ENCODE data around the gene ABR.

ABR gene

DNA sequence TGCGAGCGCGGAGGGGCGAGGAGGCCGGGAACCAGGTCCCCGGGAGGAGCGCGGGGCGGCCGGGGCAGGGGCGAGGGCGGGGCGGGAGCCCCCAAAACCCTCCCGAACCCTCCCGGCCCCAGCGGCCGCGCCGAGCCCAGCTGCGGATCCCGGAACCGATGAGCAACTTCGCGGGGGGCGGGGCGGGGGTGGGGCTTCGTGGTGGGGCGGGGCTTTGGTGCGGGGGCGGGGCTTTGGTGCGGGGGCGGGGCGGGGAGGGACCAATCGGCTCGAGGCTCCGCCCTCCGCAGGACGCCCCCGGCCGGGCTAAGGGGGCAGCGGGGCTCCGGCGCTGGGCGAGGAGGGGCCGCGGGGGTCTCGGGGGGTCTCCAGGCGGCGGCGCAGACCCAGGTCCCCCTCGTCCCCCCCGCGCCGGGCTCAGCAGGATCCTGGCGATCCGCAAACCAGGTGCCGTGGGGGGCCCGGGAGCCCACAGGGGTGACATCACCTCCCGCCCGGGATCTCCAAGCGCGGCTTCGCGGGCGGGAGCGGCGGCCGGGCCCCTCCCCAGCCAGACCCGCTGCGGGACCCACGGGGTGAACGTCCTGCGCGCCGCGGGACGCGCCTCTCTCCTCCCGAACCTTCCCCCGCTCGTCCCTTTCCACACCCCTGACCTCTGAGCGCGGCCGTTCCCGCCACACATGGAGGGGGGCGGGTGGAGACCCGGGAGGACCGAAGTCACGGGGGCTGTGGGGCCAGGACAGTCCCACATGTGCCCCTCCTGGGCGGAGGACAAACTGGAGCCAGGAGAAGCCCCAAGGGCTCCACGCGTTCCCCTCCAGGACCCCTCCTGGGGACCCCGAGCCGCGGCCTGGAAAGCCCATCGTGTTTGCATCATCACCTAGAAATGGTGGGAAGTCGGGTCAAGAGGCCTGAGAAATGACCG is at the start of gene ABR:
Gene ABR, minus strand, starts transcription at position 164 of the 925 bp plus-strand sequence. CDS start 254 bp downstream, outside the sequence.
- DNase-seq = peak in 40 of 58 donors; percentile 20 to 85 (median 59)

DNA sequence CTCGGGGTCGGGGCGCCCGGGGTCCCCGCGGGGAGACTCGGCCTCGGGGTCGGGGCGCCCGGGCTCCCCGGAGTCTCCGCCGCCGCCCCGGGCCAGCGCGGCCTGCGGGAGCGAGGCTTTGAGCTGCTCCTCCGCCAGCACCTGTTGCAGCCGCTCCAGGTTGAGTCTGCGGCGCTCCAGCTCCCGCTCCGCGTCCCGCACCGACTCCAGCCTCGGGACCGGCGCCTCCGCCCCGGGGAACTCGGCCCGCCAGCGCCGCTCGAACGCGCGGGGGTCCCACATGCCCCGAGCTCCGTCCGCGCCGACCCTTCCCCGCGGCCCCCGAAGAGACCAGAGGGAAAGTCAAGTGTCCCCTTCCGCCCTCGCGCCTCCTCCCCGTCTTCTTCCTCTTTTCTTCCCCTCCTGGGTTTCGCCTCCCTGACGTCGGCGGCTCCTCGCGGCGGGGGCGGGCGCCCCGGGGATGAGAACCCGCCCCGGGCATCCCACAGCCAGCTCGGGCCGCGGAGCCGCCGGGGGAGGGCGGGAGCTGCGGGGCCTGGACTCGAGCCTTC is 49.6 kb upstream of the ABR start:
- peak in 18 of 58 donors; percentile 2 to 35 (median 14) for DNase-seq

DNA sequence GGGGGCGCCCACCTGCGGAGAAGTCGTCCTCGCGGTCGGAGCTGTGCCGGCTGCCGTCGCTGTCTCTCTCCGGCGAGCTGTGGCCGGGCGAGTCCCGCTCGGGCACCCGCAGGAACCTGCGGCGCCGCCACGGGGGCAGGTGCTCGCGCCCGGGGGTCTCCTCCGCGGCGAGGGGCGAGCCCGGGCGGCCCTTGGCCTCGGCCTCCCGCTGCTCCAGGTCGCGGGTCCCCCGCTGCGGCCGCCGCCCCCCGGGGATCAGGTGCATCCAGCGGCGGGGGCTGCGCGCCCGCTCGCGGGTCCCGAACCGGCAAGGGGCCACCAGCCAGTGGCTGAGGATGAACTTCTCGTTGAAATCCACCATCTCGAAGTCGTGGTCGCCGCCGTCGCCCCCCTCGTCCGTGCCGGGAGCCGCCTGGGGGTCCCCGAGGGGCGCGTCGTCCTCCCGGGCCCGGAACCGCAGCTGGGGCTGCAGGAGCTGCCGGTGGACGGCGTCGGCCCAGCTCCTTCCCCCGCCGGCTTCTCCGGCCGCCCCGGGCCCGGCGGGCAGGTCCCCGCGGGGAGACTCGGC is 49.1 kb upstream of the ABR start:
- no peak for DNase-seq

DNA sequence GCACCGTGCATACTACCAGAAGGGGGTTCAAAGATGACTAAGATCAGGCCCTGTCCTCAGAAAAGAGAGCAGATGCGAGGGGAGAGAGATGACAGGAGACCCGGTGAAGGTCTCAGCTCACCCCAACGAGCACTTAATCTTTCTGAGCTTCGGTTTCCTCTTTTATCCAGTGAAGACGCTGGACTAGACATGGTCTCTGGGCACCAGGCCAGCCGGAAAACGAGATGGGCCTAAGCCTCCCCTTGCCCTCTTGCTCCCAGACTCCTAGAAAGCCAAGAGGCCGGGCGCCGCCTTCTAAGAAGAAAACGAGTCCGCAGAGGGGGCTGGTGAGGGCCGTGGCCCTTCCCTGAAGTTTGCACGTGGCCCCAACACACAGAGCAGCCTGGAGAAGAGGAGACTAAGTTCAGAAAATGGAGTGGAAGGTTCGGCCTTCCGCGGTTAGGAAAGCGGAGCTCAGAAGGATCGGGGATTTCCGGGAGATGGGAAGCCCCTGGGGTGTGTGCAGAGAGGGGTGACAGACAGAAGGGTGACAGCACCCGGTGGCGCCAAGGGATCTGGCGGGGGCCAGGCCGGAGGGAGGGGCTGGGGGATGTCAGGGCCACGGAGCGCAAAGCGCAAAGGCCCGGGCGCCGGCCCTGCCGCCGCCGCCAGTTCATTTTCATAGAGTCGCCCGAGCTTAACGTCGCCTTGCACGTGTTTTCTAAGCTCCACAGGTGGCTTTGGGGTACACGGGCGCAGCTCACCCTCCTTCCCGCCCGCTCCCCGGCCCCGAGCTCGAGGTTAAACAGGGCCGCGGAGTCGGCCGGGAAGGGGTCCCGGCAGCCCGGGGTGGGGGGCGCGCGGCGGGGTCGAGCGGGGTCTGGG is 48.4 kb upstream of the ABR start:
- no peak for DNase-seq

DNA sequence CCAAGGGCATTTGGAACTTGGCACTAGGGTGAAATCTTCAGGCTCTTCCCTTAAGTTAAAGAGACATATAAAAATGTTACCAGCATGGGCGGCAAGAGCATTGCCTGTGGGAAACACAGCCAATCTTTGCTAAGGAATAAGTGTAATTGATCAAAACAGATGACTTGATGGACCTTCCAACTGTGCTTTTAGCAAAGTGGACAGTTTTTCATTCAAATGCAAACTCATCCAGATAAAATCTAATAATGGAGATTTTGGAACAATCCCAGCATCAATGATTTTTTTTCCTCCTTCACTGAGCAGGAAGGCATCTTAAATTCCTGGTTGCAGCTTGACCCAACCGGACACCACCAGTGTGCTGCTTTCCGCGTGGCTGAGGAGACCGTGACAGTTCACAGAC is 47.6 kb upstream of the ABR start:
- DNase-seq = no peak

DNA sequence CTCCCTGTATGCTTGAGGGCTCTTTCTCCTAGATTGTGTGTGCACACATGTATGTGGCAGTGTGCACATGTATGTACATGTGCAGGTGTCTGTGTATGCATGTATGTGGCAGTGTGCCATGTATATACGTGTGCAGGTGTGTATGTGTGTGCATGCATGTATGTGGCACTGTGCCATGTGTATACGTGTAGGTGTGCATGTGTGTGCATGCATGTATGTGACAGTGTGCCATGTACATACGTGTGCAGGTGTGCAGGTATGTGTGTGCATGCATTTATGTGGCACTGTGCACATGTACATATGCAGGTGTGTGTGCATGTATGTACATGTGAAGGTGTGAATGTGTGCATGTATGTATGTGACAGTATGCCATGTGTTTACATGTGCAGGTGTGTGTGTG is 46.5 kb upstream of the ABR start:
- no peak for DNase-seq

DNA sequence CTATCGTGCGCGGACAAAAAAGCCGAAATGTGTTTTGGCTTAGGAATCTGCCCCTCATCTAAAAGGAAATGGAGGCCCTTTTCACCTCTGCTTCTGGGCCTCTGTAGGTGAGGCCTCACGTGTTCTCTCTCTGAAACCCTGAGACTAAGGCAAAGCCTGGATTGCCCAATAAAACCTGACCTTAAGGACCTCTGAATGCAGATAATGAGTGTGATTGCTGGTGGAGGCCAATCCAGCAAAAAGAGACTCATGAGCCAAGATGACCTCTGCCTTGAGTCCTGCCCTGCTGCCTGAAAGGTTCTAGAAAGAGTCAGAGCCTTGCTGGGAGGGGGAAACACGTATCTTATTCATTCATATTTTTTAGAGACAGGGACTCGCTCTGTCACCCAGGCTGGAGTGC is 44.5 kb upstream of the ABR start:
- no peak for DNase-seq

DNA sequence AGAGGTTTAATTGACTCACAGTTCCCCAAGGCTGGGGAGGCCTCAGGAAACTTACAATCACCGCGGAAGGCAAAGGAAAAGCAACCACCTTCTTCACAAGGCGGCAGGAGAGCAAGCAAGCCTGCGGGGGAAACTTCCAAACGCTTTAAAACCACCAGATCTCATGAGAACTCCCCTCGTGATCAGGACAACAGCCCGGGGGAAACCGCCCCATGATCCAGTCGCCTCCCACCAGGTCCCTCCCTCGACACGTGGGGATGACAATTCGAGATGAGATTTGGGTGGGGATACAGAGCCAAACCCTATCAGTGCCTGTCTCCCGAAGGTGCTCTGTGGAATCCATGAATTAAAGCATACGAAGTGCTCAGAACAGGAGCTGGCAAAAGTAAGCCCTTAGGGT is 43.9 kb upstream of the ABR start:
- DNase-seq = no peak

DNA sequence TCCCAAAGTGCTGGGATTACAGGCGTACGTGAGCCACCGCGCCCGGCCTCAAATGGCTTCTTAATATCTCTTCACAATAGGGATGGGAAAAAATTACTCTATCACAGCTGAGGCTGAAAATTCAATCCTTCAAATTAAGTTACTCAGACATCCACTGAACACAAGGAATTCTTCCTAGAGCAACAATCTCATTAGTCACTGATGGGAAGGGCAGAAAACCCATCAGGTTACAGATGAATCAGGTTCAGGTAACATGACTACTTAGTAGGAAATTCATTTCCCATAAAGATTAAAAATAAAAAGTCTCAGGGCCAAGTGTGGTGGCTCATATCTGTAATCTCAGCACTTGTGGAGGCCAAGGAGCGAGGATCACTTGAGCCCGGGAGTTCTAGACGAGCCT is 42.5 kb upstream of the ABR start:
- DNase-seq = no peak

DNA sequence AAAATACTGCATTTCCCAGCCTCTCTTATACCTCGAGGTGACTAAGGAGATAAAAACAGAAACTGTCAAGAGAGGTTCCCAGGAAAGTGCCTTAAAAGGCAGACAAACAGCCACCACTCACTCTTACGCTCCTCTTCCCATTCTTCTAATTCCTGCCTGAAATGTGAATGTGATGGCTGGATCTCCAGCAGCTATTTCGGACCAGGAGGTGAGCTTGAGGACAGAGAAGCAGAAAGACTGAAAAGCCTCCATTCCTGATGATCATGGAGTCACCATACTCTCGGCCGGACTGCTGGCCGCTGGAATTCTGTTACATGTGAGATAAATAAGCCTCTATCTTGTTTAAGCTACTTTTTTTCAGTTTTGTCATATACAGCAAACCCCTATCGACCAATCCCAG is 41.4 kb upstream of the ABR start:
- no peak for DNase-seq

DNA sequence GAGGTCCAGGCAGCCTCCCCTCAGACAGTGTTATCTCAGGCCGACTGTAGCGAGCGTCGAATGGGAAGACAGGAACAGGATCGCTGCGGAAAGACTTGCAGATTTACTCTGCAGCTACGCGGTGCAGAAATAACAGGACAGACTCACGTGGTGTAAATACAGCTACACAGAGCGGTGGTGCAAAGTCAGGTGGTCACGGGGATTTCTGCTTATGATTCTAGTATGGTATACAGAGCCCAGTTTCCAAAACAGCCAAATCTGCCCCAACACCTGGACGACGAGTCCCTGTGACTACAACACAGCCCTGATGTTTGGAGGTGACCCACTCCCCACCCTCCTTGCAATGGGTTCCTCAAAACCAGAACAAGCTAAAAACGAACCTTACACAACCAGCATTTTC is 40.6 kb upstream of the ABR start:
- DNase-seq = no peak

DNA sequence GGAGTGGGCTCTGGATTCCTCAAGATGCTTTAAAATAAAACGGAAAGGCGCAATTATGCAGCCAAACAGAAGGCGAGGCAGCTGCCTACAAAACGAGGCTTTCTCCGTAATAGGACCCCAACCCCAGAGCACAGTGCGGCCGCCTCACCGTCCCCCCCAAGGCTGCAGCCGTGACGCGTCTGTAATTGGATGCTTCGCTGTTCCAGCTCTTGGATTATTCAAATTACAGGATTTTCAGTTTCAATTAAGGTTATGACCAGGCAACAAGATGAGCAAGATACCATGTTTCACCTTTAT is 37.3 kb upstream of the ABR start:
- no peak for DNase-seq

DNA sequence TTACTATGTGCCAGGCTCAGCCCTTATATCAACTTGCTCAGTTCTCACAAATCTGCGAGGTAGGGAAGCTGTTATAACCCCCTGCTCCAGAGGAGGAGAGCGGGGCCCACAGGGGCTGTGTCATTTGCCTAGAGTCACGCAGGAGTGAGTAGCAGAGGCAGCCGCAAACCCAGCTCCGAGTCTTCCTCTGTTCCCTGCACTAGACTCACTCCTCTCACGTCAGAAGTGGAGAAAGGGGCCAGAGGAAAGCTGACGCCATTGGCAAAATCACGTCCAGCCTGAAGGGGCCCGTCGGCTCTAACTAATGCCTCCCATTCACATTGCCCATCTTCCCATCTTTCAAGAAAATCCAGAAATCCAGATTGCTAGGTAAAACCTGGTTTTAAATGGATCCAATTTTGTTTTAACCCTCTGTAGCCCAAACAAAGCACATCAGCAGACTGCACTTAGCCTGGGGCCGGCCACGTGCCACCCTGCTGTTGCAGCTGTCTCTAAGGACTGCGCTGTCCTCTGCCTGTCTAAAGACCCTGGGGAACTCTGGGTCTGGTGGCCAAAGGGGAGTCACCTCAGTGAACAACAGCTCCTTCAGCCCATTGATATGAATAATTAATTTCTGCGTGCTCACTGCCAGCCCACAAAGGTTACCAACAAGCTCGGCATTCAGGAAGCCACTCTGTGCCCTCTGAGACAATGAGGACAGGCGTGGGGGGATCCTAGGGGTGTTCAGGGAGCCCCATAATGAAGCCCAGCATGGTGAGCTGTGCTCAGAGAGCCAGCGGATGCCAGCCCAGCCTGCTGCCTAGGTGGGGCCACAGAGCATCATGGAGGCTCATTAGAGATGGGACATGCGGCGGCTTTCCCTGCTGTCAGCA is 36.7 kb upstream of the ABR start:
- DNase-seq = no peak

DNA sequence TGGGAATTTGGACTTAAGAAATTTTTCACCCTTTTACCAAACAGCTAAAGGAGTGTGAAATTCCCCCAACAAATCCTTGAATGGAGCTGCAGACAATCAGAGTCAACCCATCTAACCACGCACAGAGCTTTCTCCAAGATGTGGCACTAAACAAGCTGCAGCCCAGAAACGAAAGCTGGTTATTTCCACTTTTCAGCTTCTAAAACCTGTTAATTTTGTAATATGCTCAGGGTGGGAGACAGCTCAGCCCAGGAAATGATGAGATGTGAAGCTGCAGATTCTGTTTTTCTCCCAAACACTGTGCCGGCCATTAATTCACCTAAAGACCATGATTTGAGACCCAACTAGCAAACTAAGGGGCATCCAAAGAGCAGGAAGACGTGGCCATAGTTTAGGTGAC is 33.2 kb upstream of the ABR start:
- no peak for DNase-seq

DNA sequence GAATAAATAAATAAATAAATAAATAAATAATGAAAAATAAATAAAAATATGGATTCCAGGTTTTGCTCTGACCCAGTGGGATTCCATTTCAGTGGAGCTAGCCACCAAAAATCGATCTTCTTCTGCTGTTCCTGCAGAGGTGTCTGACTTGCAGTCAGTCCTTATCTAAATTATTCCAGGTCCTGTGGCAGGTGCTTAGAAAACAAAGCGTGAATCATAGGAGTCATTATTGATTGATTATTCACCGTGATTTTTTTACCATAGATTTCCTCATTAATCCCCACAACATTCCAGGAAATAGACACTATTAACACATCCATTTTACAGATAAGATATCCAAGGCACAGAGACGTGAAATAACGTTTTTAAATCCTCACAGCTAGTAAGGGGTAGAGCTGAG is 31.5 kb upstream of the ABR start:
- no peak for DNase-seq

DNA sequence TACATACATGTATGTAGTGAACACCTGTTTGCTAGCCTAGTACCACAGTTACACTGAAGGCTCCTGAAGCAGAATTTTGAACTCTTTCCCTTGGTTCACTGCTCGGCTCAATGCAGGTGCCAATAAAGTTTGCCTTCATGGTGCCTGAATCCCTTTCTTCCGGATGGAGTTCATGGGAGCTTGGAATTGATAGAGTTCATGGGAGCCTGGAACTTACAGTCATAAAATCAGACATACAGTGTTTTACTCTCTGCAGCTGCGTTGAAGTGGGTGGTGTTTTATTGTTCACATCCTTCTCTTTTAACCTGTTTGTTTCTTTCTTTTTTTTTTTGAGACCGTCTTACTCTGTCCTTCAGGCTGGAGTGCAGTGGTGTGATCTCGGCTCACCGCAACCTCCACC is 29.2 kb upstream of the ABR start:
- DNase-seq = no peak

DNA sequence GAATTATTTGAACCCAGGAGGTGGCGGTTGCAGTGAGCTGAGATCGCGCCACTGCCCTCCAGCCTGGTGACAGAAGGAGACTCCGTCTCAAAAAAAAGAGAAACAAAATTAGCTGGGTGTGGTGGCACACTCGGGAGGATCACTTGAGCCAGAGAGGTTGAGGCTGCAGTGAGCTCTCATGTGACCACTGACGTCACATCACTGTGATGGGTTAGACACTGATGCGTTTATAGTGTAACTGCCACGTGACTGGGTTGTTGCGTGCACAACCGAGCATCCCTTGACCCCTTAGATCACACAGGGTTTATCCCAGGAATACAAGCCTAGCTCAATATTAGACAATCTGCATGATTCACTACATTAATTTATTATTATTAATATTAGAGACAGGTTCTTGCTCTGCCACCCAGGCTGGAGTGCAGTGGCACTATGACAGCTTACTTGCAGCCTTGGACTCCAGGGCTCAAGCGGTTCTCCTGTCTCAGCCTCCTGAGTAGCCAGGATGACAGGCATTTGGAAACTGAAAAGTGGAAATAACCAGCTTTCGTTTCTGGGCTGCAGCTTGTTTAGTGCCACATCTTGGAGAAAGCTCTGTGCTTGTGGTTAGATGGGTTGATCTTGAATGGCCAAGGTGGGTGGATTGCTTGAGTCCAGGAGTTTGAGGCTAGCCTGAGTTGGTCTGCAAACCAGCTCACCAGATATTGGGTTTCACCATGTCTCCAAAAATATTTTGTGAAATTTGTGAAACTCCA is 26.4 kb upstream of the ABR start:
- DNase-seq = no peak

DNA sequence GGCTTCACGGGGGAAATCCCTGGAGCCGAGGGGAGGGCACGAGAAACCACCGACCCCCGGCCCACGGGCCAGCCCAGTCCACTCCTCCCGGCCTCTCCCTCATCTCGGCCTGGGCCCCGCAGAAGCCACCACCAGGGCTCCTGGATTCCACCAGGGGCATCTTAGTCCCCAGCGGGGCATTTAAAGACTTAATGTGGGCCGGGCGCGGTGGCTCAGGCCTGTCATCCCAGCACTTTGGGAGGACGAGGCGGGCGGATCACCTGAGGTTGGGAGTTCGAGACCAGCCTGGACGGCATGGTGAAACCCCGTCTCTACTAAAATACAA is 24.1 kb upstream of the ABR start:
- DNase-seq = no peak

DNA sequence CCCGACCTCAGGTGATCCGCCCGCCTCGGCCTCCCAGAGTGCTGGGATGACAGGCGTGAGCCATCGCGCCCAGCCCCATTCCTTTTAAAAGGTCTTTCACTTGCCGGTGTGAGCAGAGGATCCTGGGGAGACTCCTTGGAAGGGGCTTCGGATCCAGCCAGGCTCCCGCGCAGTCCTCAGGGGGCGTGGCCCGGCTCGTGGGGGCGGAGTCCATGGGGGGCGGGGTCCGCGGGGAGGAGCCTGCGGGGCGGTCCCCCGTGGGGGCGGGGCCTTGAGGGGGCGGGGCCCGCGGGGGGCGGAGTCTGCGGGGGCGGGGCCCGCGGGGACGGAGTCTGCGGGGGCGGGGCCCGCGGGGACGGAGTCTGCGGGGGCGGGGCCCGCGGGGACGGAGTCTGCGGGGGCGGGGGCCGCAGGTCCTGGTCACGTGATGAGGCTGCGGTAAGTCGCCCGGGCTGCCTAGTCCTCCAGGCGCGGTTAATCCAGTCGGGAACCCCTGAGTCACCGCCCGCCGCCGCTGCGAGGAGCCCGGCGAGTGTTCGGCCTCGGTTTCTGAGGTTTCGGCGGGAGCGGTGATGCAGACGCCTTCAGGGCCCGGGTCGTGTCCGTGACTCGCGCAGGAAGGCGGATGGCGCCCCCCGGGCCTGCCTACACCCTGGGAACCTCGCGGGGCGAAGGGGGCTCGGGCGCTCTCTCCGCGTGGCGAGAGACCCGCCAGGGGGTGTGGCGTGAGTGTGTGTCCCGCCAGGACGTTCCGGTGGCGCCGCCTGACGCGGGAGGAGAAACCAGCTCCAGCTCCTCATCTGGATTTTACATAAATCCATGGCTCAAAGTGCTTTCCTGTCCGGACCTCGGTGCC is 23.6 kb upstream of the ABR start:
- peak in 16 of 58 donors; percentile 15 to 62 (median 36) for DNase-seq

Data from anterior cingulate cortex (tissue), 58 donors.